Gastrocnemius medialis (tissue), 4 donors: ENCODE data around the gene SCYL1. TPM values are rescaled to one million over a fixed set of nuclear protein-coding genes. Genes with fewer than 3 reads are reported as not detected.
A peak's percentile ranks its signal among the peaks of the same experiment; 100 is the strongest.

Experiments
- ATAC-seq, 2 donors: fragments of 150-250 bp; one replicate each; pipeline ENCODE4 v1.9.1; 2016
- DNase-seq, 2 donors: peaks; one replicate each; pipeline ENCODE4 v3.0.0-alpha.2; 2019
- H3K27ac ChIP-seq, 4 donors: fragments of 200-600 bp; sonication (generic); 1 replicate in 1 of 4; 2 replicates in 3 of 4; pipeline ENCODE4 v1.5.1; 2016 to 2018; ENCODE audit warnings: mild to moderate bottlenecking in 2 of 4, moderate library complexity in 1 of 4
- H3K27me3 ChIP-seq, 3 donors: fragments of 200-600 bp; sonication (generic) in 2 of 3; 1 replicate in 1 of 3; 2 replicates in 2 of 3; pipeline versions ENCODE4 v1.5.1 to v1.6.0; 2016 to 2019; ENCODE audit warnings: mild to moderate bottlenecking in 1 of 3, moderate library complexity in 1 of 3
- H3K36me3 ChIP-seq, 2 donors: fragments of 200-600 bp; sonication (generic) in 1 of 2; one replicate each; pipeline ENCODE4 v1.5.1; 2017 to 2018
- H3K4me1 ChIP-seq, 2 donors: fragments of 200-600 bp; sonication (generic) in 1 of 2; one replicate each; pipeline ENCODE4 v1.5.1; 2016 to 2017; ENCODE audit warnings: mild to moderate bottlenecking in 2 of 2
- H3K4me3 ChIP-seq, 4 donors: fragments of 200-600 bp; sonication (generic) in 3 of 4; 1 replicate in 1 of 4; 2 replicates in 3 of 4; pipeline ENCODE4 v1.5.1; 2016 to 2019; ENCODE audit warnings: mild to moderate bottlenecking in 2 of 4
- H3K9me3 ChIP-seq, 3 donors: fragments of 200-600 bp; sonication (generic) in 2 of 3; 1 replicate in 1 of 3; 2 replicates in 2 of 3; pipeline ENCODE4 v1.5.1; 2016 to 2019
- CTCF ChIP-seq, 5 experiments: fragments of 450-650 bp in 3 of 5; fragments of 200-600 bp in 2 of 5; sonication (generic) in 2 of 5; IDR thresholded peaks in 4 of 5; conservative IDR thresholded peaks in 1 of 5; 1 replicate in 4 of 5; 2 replicates in 1 of 5; pipeline ENCODE4 v1.5.1; 2016 to 2019; ENCODE audit warnings: antibody characterized with exemption in 5 of 5, mild to moderate bottlenecking in 3 of 5, moderate library complexity in 3 of 5
- POLR2A ChIP-seq, 2 donors: fragments of 450-650 bp; IDR thresholded peaks; one replicate each; pipeline ENCODE4 v1.6.1; 2017; ENCODE audit warnings: antibody characterized with exemption in 2 of 2, mild to moderate bottlenecking in 2 of 2, moderate library complexity in 2 of 2
- in situ Hi-C, 4 donors: fragments of 200-750 bp; cut with MboI; loops; one replicate each; pipeline versions ENCODE4 v1.15.0 to v1.8.0; 2017; ENCODE audit warnings: low sequenced_read_pairs in 4 of 4
- intact Hi-C: fragments of 100-400 bp; cut with DNase I; formaldehyde crosslinking; loops from one replicate; pipeline ENCODE4 v1.15.1; 2023; ENCODE audit warnings: low total_unique reads
- total RNA-seq, 4 donors: library from RNA; depleted of rRNA; stranded (reverse); fragments of >200 nt; gene quantifications; one replicate each; pipeline versions ENCODE4 v1.1.0 to v1.2.3, GENCODE V29; 2016

Gene SCYL1
- total RNA-seq, 4 donors from 2014 or later: 120 to 162 (median 133) TPM

- Histone ChIP-seq H3K27me3 (no peaks in the 10 kb centered on the region), H3K36me3 (peaks cover 0 to 24% of the 10 kb centered on the region in 2 donors), H3K9me3 (no peaks in the 10 kb centered on the region), H3K4me3 (peak overlapping the region; percentile 60 to 76 (median 64)), H3K27ac (peak overlapping the region; percentile 86 to 92 (median 90)), H3K4me1 (peaks cover 7 to 16% of the 10 kb centered on the region in 2 donors)
- no peak for TF ChIP-seq POLR2A (IDR thresholded peaks at IDR 0.05)
- TF ChIP-seq CTCF (IDR thresholded peaks at IDR 0.05 in 4 of 5, conservative IDR thresholded peaks at IDR 0.05 in 1 of 5): peak in 2 of 5 experiments; percentile 57 to 71
- in situ Hi-C loops: no loop called here
- ATAC-seq (peak; percentile 3 to 4), DNase-seq (no peak)
- intact Hi-C loops: loop anchor here (1.0 kb wide), 5 partner anchors 18 to 74 kb away; partner anchors contain the start of genes LTBP3, MAP3K11 and ZNRD2
Observed at GRCh38 chr11:65539744-65540289, 14.9 kb downstream of the SCYL1 start.

- DNase-seq: peak; percentile 75 to 90
- peak overlapping the region; percentile 60 to 76 (median 64) for H3K4me3 ChIP-seq
- H3K27ac ChIP-seq: peak overlapping the region; percentile 86 to 92 (median 90)
- in situ Hi-C loops (no loop called here), intact Hi-C loops (loop anchor here (1.0 kb wide), 5 partner anchors 18 to 74 kb away; partner anchors contain the start of genes LTBP3, MAP3K11 and ZNRD2)
- H3K9me3 ChIP-seq: no peaks in the 10 kb centered on the region
- peak; percentile 88 for ATAC-seq
- TF ChIP-seq POLR2A (IDR thresholded peaks at IDR 0.05): peak; percentile 52 to 67
- TF ChIP-seq CTCF (IDR thresholded peaks at IDR 0.05 in 4 of 5, conservative IDR thresholded peaks at IDR 0.05 in 1 of 5): peak; percentile 82 to 96 (median 92)
- H3K4me1 ChIP-seq: peaks cover 7 to 16% of the 10 kb centered on the region in 2 donors
- H3K27me3 ChIP-seq: no peaks in the 10 kb centered on the region
- peaks cover 0 to 24% of the 10 kb centered on the region in 2 donors for H3K36me3 ChIP-seq
Observed at GRCh38 chr11:65540290-65541092, 15.6 kb downstream of the SCYL1 start.

- no peak for DNase-seq
- Histone ChIP-seq H3K27ac (peak overlapping the region; percentile 86 to 92 (median 90)), H3K27me3 (no peaks in the 10 kb centered on the region), H3K4me3 (peak overlapping the region; percentile 60 to 76 (median 64)), H3K4me1 (peaks cover 7 to 16% of the 10 kb centered on the region in 2 donors), H3K36me3 (peaks cover 0 to 19% of the 10 kb centered on the region in 2 donors), H3K9me3 (no peaks in the 10 kb centered on the region)
- TF ChIP-seq CTCF (IDR thresholded peaks at IDR 0.05 in 4 of 5, conservative IDR thresholded peaks at IDR 0.05 in 1 of 5) (no peak), POLR2A (IDR thresholded peaks at IDR 0.05) (no peak)
- in situ Hi-C loops (no loop called here), intact Hi-C loops (no loop called here)
- no peak for ATAC-seq
Observed at GRCh38 chr11:65541093-65541982, 16.5 kb downstream of the SCYL1 start.

- in situ Hi-C loops (no loop called here), intact Hi-C loops (no loop called here)
- peaks cover 7 to 16% of the 10 kb centered on the region in 2 donors for H3K4me1 ChIP-seq
- no peaks in the 10 kb centered on the region for H3K9me3 ChIP-seq
- ATAC-seq (no peak), DNase-seq (no peak)
- H3K27me3 ChIP-seq: no peaks in the 10 kb centered on the region
- H3K27ac ChIP-seq: no peak overlapping the region
- no peak for TF ChIP-seq CTCF (IDR thresholded peaks at IDR 0.05 in 4 of 5, conservative IDR thresholded peaks at IDR 0.05 in 1 of 5)
- peaks cover 0 to 7% of the 10 kb centered on the region in 2 donors for H3K36me3 ChIP-seq
- H3K4me3 ChIP-seq: no peak overlapping the region
Observed at GRCh38 chr11:65542738-65543390, 18.0 kb downstream of the SCYL1 start.
